DOHH2 (cell line): ENCODE data around the gene C4BPA.

Experiments
- H3F3A ChIP-seq: fragments of 200-600 bp; sonication (generic), shearing (Covaris generic); 2 replicates; pipeline ENCODE4 v1.6.0; 2016; ENCODE audit warnings: antibody characterized with exemption, mild to moderate bottlenecking; ENCODE audit not compliant: control insufficient read depth, insufficient read depth
- H3K27ac ChIP-seq: fragments of 200-600 bp; sonication (generic); 2 replicates; pipeline ENCODE4 v1.5.1; 2014; ENCODE audit warnings: low read depth, mild to moderate bottlenecking, low read length, moderate library complexity
- H3K27me3 ChIP-seq: fragments of 200-600 bp; sonication (generic); 2 replicates; pipeline ENCODE4 v1.6.1; 2014; ENCODE audit warnings: mild to moderate bottlenecking, low read length, mixed read lengths; ENCODE audit not compliant: control insufficient read depth
- H3K36me3 ChIP-seq: fragments of 200-600 bp; sonication (generic); 2 replicates; pipeline ENCODE4 v1.6.1; 2014; ENCODE audit warnings: mild to moderate bottlenecking, low read length, moderate library complexity, mixed read lengths; ENCODE audit not compliant: control insufficient read depth
- H3K4me1 ChIP-seq: fragments of 200-600 bp; sonication (generic); 2 replicates; pipeline ENCODE4 v1.6.1; 2014; ENCODE audit warnings: mild to moderate bottlenecking, low read length, mixed read lengths; ENCODE audit not compliant: control insufficient read depth
- H3K4me2 ChIP-seq: fragments of 200-600 bp; sonication (generic); 2 replicates; pipeline ENCODE4 v1.6.0; 2014; ENCODE audit warnings: mild to moderate bottlenecking, low read length, moderate library complexity
- H3K4me3 ChIP-seq: fragments of 200-600 bp; sonication (generic); 2 replicates; pipeline ENCODE4 v1.5.1; 2014; ENCODE audit warnings: mild to moderate bottlenecking, low read length, mixed read lengths
- H3K79me2 ChIP-seq: fragments of 200-600 bp; sonication (generic); 2 replicates; pipeline ENCODE4 v1.6.1; 2014; ENCODE audit warnings: mild to moderate bottlenecking, low read length, mixed read lengths; ENCODE audit not compliant: control insufficient read depth
- H3K9me2 ChIP-seq: fragments of 200-600 bp; sonication (generic); replicated peaks from 2 replicates; pipeline ENCODE4 v1.6.1; 2014; ENCODE audit warnings: mild to moderate bottlenecking, low read length, mixed read lengths; ENCODE audit not compliant: control insufficient read depth
- H3K9me3 ChIP-seq: fragments of 200-600 bp; sonication (generic); 2 replicates; pipeline ENCODE4 v1.6.1; 2014; ENCODE audit warnings: antibody characterized with exemption, low read length, mixed read lengths; ENCODE audit not compliant: control insufficient read depth, insufficient read depth
- H4K20me1 ChIP-seq: fragments of 200-600 bp; sonication (generic); 2 replicates; pipeline ENCODE4 v1.6.0; 2014; ENCODE audit warnings: low read depth, mild to moderate bottlenecking, antibody characterized with exemption, low read length, moderate library complexity; ENCODE audit not compliant: control insufficient read depth, insufficient read depth
- CTCF ChIP-seq: fragments of 200-600 bp; sonication (generic); IDR thresholded peaks from one replicate; pipeline ENCODE4 v1.5.1; 2014; ENCODE audit warnings: antibody characterized with exemption, mild to moderate bottlenecking, low read depth, low read length; ENCODE audit not compliant: poor library complexity, severe bottlenecking
- EZH2phosphoT487 ChIP-seq: fragments of 200-600 bp; sonication (generic); IDR thresholded peaks from 2 replicates; pipeline ENCODE4 v1.6.1; 2017; ENCODE audit warnings: borderline replicate concordance, mild to moderate bottlenecking, antibody characterized with exemption, low read length, moderate library complexity, mixed read lengths

The C4BPA gene

GRCh38 chr1:207081088-207081487 is 22.9 kb upstream of the C4BPA start:
- no peaks in the 10 kb centered on the region for H3F3A ChIP-seq
- no peak for TF ChIP-seq EZH2phosphoT487
- TF ChIP-seq CTCF: no peak
- no peaks in the 10 kb centered on the region for H3K4me1 ChIP-seq
- H3K36me3 ChIP-seq: no peaks in the 10 kb centered on the region
- H3K4me3 ChIP-seq: no peak overlapping the region
- no peak overlapping the region for H3K27ac ChIP-seq
- no peaks in the 10 kb centered on the region for H3K79me2 ChIP-seq
- H3K9me3 ChIP-seq: no peaks in the 10 kb centered on the region
- peaks cover 35% of the 10 kb centered on the region for H3K27me3 ChIP-seq
- no peak overlapping the region for H3K4me2 ChIP-seq
- no peaks in the 10 kb centered on the region for H4K20me1 ChIP-seq
- H3K9me2 ChIP-seq: no peaks in the 10 kb centered on the region

- Histone ChIP-seq H3K79me2 (no peaks in the 10 kb centered on the region), H3K27me3 (peaks cover 30% of the 10 kb centered on the region), H3K27ac (no peak overlapping the region), H4K20me1 (no peaks in the 10 kb centered on the region), H3F3A (no peaks in the 10 kb centered on the region), H3K4me2 (no peak overlapping the region), H3K9me2 (no peaks in the 10 kb centered on the region), H3K4me3 (no peak overlapping the region), H3K36me3 (no peaks in the 10 kb centered on the region), H3K9me3 (no peaks in the 10 kb centered on the region), H3K4me1 (no peaks in the 10 kb centered on the region)
- TF ChIP-seq CTCF (no peak), EZH2phosphoT487 (no peak)
Measured at GRCh38 chr1:207081806-207082205, 22.2 kb upstream of the C4BPA start.

DNA sequence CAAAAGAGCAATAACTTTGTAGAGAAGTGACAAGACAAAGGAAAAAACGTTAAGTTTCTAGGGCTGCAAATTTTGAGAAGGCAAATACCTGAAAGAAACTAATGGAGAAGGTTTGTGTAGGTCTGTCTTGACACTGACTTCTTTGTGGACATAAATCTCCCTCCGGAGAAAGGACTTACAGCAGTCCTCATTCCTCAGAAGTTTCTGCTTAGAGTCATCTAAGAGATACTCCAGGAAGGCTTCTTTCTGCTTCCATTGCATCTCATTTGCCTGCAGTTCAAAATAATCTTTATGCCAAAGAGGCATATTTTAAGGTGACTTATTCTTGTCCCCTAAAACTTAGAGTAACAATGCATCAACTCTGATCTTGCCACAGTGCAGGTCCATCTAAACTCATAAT is 19.8 kb upstream of the C4BPA start:
- H3K9me3 ChIP-seq: no peaks in the 10 kb centered on the region
- no peaks in the 10 kb centered on the region for H3K36me3 ChIP-seq
- H4K20me1 ChIP-seq: no peaks in the 10 kb centered on the region
- H3K4me2 ChIP-seq: no peak overlapping the region
- TF ChIP-seq CTCF (no peak), EZH2phosphoT487 (no peak; the same call in 1 of the 2 replicates)
- H3F3A ChIP-seq: no peaks in the 10 kb centered on the region
- no peak overlapping the region for H3K4me3 ChIP-seq
- H3K9me2 ChIP-seq: no peaks in the 10 kb centered on the region
- peaks cover 30% of the 10 kb centered on the region for H3K27me3 ChIP-seq
- no peak overlapping the region for H3K27ac ChIP-seq
- no peaks in the 10 kb centered on the region for H3K79me2 ChIP-seq
- H3K4me1 ChIP-seq: no peaks in the 10 kb centered on the region

DNA sequence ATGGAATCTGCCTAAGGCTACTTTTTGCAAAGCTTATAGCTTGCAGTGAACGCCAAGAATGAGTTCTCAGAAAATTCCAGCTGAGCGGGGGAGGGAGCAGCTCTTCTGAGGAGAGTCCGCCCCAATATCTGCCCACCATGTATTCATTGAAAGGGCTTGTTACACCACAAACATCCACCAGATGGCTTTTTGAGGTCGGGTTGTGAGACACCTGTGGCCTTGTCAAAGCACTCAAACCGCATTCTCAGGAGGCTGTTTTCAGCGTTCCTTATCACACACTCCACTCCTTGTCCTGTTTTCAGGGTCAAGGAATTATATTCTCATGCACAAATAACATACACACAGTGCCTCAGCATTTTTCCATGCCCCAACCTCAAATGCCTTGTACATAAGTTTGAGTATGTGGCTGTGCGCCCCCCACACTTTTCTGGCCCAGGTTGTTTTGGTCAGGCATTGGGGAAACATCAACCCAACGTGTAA is 19.3 kb upstream of the C4BPA start:
- no peaks in the 10 kb centered on the region for H3K9me3 ChIP-seq
- no peak for TF ChIP-seq EZH2phosphoT487
- peak; percentile 62 for TF ChIP-seq CTCF
- no peaks in the 10 kb centered on the region for H3K9me2 ChIP-seq
- no peaks in the 10 kb centered on the region for H3F3A ChIP-seq
- H3K36me3 ChIP-seq: no peaks in the 10 kb centered on the region
- peaks cover 30% of the 10 kb centered on the region for H3K27me3 ChIP-seq
- H3K4me2 ChIP-seq: no peak overlapping the region
- H3K4me3 ChIP-seq: no peak overlapping the region
- H3K79me2 ChIP-seq: no peaks in the 10 kb centered on the region
- no peak overlapping the region for H3K27ac ChIP-seq
- H4K20me1 ChIP-seq: no peaks in the 10 kb centered on the region
- H3K4me1 ChIP-seq: no peaks in the 10 kb centered on the region
